Activated T-cell treated with anti-CD3 and anti-CD28 coated beads, Interleukin-2, amount 50 U/mL, for 72 hours (primary cell): ENCODE measurements around the gene MPP3. TPM values are rescaled to one million over a fixed set of nuclear protein-coding genes. Genes with fewer than 3 reads are reported as not detected.
"Not testable (repeated sequence)": the region's sequence is repeated elsewhere in the genome, so short reads cannot be mapped to it uniquely, and the experiment has no call there.

Experiments used
- ATAC-seq, 2 donors: fragments of 150-1000 bp; cut with Tn5 transposase; replicated peaks in 1 of 2; 2 replicates each; pipeline ENCODE4 v1.10.0; 2021; ENCODE audit warnings: moderate library complexity in 2 of 2, mild to moderate bottlenecking in 1 of 2
- DNase-seq, 2 donors: peaks; one replicate each; pipeline ENCODE4 v3.0.0; 2021 to 2022; ENCODE audit warnings: mixed read lengths in 1 of 2
- H3K27ac Mint-ChIP-seq: one replicate; pipeline ENCODE4 v1.8.0; 2022; ENCODE audit warnings: mild to moderate bottlenecking, moderate library complexity, mixed read lengths
- H3K27me3 Mint-ChIP-seq: one replicate; pipeline ENCODE4 v1.8.0; 2022; ENCODE audit warnings: low read depth, mixed read lengths
- H3K36me3 Mint-ChIP-seq, 2 donors: one replicate each; pipeline ENCODE4 v1.8.0; 2022; ENCODE audit warnings: mixed read lengths in 2 of 2, mild to moderate bottlenecking in 1 of 2; ENCODE audit not compliant: insufficient read depth in 2 of 2
- H3K4me1 Mint-ChIP-seq: one replicate; pipeline ENCODE4 v1.8.0; 2022; ENCODE audit warnings: low read depth, mixed read lengths
- H3K4me3 Mint-ChIP-seq, 2 donors: one replicate each; pipeline ENCODE4 v1.8.0; 2022; ENCODE audit warnings: mild to moderate bottlenecking in 2 of 2, mixed read lengths in 2 of 2, moderate library complexity in 2 of 2
- H3K9me3 Mint-ChIP-seq, 2 donors: one replicate each; pipeline ENCODE4 v1.8.0; 2022; ENCODE audit warnings: mixed read lengths in 2 of 2
- total RNA-seq, 2 donors: library from RNA; stranded (reverse); gene quantifications; one replicate each; pipeline ENCODE4 v1.2.3, GENCODE V29; 2022

The MPP3 gene
- total RNA-seq, 2 donors from 2014 or later: not detected

DNA sequence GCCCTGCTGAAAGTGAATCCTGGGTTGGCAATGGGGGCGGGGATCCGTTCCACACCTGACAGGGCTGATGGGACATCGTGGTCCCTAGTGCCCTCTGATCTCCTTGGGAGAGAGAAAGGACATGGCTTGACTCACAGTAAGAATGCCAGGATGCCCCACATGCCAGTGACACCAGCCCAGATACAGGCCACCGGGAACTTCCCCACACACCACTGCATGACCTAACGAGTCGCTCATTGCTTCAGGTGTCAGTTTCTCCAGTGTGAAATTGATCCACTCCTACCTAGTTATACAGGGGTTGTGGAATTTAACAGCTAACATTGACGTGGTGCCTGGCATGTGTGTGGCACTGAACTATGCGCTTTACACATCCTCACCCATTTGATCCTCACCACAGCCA lies 21.6 kb upstream of the MPP3 start:
- Mint-ChIP-seq H3K27me3 (peaks cover 26% of the 10 kb centered on the region), H3K27ac (no peak overlapping the region), H3K4me3 (no peak overlapping the region), H3K4me1 (no peaks in the 10 kb centered on the region), H3K9me3 (no peaks in the 10 kb centered on the region), H3K36me3 (no peaks in the 10 kb centered on the region)
- ATAC-seq (no peak), DNase-seq (no peak)

DNA sequence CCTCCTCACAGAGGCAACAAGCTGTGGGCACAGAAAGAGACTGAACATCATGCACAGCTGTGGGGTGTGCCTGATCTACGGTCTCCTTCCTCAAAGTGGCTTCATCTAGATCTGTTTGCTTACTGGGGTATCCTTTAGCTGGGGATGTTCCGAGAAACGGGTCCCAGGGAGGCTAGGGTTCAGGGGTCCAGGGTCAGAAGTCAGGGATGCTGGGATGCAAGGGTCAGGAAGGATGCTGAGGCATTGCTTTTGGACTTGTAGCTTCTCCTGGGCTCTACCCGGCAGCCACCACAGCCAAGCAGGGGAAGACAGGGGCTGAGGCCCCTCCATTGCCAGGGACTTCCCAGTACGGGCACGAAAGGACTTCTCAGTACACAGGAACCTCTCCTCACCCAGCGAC lies 20.6 kb upstream of the MPP3 start:
- H3K27ac Mint-ChIP-seq: no peak overlapping the region
- H3K4me3 Mint-ChIP-seq: no peak overlapping the region

DNA sequence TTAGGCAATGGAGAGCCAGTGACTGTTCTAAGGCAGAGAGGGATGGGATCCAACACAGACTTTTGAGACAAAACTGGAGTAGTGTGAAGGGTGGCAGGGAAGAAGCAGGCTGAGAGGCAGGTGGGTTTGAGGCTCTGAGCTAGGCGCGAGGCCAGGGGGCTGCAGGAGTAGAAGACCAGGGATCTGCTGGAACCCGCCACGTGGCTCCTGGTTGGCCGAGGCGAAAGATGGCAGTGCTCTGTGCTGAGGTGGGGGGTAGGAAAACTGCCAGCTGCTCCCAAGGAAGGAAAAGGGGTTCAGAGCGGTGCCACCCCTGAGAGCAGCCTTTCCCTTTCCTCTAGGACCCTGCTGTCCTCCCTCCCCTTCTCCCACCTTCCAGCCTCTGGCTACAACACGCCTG lies 19.6 kb upstream of the MPP3 start:
- ATAC-seq (no peak), DNase-seq (no peak)
- Mint-ChIP-seq H3K4me3 (no peak overlapping the region), H3K4me1 (no peaks in the 10 kb centered on the region), H3K27me3 (peaks cover 26% of the 10 kb centered on the region), H3K36me3 (no peaks in the 10 kb centered on the region), H3K27ac (no peak overlapping the region), H3K9me3 (no peaks in the 10 kb centered on the region)

More for the DNA sequence above, 20.6 kb upstream of the MPP3 start:
- Mint-ChIP-seq H3K27me3 (peaks cover 30% of the 10 kb centered on the region), H3K9me3 (no peaks in the 10 kb centered on the region), H3K36me3 (no peaks in the 10 kb centered on the region), H3K4me1 (no peaks in the 10 kb centered on the region)
- no peak for ATAC-seq
- no peak for DNase-seq

DNA sequence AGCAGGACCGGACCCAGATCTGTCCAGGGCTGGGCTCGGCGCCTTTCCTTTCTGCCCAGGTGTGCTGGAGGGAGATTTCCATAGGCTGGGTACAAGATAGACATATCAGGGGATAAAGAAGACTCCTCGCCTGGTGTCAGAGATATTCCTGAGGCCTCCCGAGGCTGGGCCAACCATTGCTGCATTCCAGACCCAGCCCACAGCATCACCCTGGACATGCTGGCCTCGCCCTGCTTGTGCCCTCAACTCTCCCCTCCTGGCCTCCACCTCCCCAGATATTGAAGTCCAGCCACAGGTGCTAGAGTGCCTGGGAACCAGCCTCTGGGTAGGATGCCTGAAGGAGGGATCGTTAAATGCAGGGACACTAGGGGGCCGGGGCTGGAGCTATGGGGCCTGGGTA lies 16.2 kb upstream of the MPP3 start:
- H3K27ac Mint-ChIP-seq: no peak overlapping the region
- H3K27me3 Mint-ChIP-seq: peaks cover 19% of the 10 kb centered on the region
- ATAC-seq (no peak), DNase-seq (no peak)
- no peaks in the 10 kb centered on the region for H3K4me1 Mint-ChIP-seq
- H3K9me3 Mint-ChIP-seq: no peaks in the 10 kb centered on the region
- no peaks in the 10 kb centered on the region for H3K36me3 Mint-ChIP-seq
- no peak overlapping the region for H3K4me3 Mint-ChIP-seq

DNA sequence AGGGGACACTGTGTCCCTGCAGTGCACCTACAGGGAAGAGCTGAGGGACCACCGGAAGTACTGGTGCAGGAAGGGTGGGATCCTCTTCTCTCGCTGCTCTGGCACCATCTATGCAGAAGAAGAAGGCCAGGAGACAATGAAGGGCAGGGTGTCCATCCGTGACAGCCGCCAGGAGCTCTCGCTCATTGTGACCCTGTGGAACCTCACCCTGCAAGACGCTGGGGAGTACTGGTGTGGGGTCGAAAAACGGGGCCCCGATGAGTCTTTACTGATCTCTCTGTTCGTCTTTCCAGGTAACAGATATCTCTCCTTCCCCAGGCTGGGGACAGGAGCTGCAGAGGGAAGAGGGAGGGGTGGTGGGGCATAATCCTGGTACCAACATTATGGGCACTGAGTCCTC lies 15.7 kb upstream of the MPP3 start:
- no peak for DNase-seq
- H3K27me3 Mint-ChIP-seq: peaks cover 19% of the 10 kb centered on the region
- no peaks in the 10 kb centered on the region for H3K4me1 Mint-ChIP-seq

DNA sequence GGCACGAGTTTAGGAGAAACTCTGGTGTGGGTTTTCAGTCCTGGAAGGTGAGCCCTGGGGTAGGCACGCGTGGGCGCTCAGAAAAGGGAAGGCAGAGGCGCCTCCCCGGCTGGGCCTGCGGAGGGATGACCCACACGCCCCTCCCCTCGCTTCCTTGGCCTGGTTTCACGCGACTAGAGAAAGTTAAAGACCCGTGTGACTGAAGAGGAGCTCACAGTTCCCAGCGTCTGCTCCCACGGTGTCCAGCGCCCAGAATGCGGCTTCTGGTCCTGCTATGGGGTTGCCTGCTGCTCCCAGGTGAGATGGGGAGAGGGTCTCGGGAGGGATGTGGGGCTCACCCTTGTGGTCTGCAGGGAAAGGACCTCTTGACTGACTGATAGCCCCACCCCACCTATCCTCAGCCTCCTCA lies 14.0 kb upstream of the MPP3 start, which contains the start of gene CD300LG:
CD300LG (plus strand) TSS at position 214 of the 409 bp plus-strand sequence; CDS start at position 255, 41 bp downstream.
- peaks cover 13% of the 10 kb centered on the region for H3K27me3 Mint-ChIP-seq
- H3K27ac Mint-ChIP-seq: no peak within 1 kb of the TSS
- no peak for ATAC-seq
- no peaks in the 10 kb centered on the region for H3K9me3 Mint-ChIP-seq
- H3K4me1 Mint-ChIP-seq: no peaks in the 10 kb centered on the region
- no peak within 1 kb of the TSS for H3K4me3 Mint-ChIP-seq
- DNase-seq: no peak
- H3K36me3 Mint-ChIP-seq: no peaks in the 10 kb centered on the region

More for the DNA sequence above, 15.7 kb upstream of the MPP3 start:
- Mint-ChIP-seq H3K27ac (no peak overlapping the region), H3K4me3 (no peak overlapping the region), H3K9me3 (no peaks in the 10 kb centered on the region), H3K36me3 (no peaks in the 10 kb centered on the region)
- no peak for ATAC-seq

DNA sequence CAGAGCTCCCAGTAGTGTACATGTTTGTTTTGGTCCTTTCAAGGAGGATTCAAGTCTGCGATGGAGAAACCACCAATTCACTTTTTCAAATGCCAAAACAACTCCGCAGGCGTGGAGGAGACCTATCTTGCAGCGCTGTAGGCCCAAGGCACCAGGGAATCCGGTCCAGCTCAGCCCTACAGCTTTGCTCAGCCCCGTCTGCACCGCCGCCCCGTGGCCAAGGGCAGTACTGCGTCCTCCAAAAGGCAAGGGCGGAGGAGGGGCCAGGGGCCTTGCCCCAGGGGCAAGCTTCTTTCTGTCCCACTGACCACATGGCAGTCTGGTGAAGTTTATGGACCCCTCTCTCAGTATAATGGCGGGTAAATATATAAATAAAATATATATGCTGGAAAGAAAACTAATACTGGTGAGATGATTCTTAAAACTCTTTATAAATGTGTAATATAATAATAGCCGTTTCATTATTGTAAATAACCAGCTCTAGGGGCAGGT lies 13.3 kb upstream of the MPP3 start:
- Mint-ChIP-seq H3K36me3 (no peaks in the 10 kb centered on the region), H3K4me1 (no peaks in the 10 kb centered on the region), H3K27me3 (peaks cover 8% of the 10 kb centered on the region), H3K9me3 (no peaks in the 10 kb centered on the region), H3K4me3 (no peak overlapping the region), H3K27ac (no peak overlapping the region)
- ATAC-seq: peak; percentile 88 to 93
- DNase-seq: peak; percentile 83 to 87

DNA sequence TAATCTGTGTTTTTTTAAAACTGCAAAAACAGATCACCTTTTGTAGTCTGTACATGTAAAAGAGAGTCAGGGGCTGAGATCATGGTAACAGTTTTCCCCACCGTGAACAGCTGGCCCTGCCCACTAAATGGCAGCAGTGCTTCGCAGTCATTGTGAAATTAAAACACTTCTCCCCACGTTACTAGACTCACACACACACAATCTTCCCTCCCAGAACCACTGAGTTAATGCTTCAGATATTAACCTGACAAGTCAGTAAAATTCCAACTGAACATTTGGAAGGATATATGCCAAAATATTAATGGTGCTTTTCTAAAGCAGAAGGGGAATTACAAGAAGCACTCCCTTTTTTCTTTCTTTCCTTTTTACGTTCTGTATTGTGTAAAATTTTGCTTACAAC lies 12.8 kb upstream of the MPP3 start:
- H3K27ac Mint-ChIP-seq: no peak overlapping the region
- no peak for ATAC-seq
- H3K4me3 Mint-ChIP-seq: no peak overlapping the region

DNA sequence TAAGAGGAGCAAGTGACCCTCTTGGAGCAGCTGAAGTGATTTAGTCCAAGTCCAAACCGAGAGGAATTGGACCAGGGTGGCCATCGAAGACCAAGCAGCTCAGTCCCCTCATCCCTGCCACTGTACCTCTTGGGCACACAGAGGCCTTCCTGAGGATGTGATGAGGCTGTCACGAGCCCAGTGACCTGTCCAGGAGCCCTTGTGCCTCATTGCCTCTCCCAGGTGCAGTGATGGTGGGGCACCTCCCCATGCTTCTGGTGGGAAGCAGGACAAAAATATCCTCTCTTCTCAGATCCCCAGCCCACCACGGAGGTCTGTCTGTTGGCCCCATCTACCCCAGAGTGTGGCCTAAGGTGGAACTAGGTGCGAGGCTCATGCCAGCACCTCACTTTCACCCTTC lies 11.3 kb upstream of the MPP3 start:
- Mint-ChIP-seq H3K4me3 (no peak overlapping the region), H3K9me3 (no peaks in the 10 kb centered on the region), H3K27me3 (peaks cover 14% of the 10 kb centered on the region), H3K27ac (no peak overlapping the region), H3K4me1 (no peaks in the 10 kb centered on the region), H3K36me3 (no peaks in the 10 kb centered on the region)
- DNase-seq: no peak
- no peak for ATAC-seq

More for the DNA sequence above, 12.8 kb upstream of the MPP3 start:
- H3K9me3 Mint-ChIP-seq: no peaks in the 10 kb centered on the region
- DNase-seq: no peak
- H3K27me3 Mint-ChIP-seq: peaks cover 8% of the 10 kb centered on the region
- H3K4me1 Mint-ChIP-seq: no peaks in the 10 kb centered on the region
- H3K36me3 Mint-ChIP-seq: no peaks in the 10 kb centered on the region

DNA sequence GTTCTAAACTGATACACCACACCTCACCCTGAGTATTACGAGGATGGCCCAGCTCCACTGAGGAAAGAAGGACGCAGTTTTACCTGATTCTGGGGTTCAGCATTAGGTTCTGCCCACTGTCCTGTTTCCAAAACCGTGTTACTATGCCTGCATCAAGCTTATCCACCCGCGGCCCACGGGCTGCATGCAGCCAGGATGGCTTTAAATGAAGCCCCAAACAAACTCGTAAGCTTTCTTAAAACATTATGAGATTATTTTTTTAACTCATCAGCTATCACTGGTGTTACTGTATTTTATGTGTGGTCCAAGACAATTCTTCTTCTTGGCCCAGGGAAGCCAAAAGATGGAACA lies 10.0 kb upstream of the MPP3 start:
- Mint-ChIP-seq H3K36me3 (no peaks in the 10 kb centered on the region), H3K4me1 (no peaks in the 10 kb centered on the region), H3K27me3 (peaks cover 6% of the 10 kb centered on the region), H3K27ac (no peak overlapping the region), H3K9me3 (no peaks in the 10 kb centered on the region), H3K4me3 (no peak overlapping the region)
- ATAC-seq (no peak), DNase-seq (no peak)

DNA sequence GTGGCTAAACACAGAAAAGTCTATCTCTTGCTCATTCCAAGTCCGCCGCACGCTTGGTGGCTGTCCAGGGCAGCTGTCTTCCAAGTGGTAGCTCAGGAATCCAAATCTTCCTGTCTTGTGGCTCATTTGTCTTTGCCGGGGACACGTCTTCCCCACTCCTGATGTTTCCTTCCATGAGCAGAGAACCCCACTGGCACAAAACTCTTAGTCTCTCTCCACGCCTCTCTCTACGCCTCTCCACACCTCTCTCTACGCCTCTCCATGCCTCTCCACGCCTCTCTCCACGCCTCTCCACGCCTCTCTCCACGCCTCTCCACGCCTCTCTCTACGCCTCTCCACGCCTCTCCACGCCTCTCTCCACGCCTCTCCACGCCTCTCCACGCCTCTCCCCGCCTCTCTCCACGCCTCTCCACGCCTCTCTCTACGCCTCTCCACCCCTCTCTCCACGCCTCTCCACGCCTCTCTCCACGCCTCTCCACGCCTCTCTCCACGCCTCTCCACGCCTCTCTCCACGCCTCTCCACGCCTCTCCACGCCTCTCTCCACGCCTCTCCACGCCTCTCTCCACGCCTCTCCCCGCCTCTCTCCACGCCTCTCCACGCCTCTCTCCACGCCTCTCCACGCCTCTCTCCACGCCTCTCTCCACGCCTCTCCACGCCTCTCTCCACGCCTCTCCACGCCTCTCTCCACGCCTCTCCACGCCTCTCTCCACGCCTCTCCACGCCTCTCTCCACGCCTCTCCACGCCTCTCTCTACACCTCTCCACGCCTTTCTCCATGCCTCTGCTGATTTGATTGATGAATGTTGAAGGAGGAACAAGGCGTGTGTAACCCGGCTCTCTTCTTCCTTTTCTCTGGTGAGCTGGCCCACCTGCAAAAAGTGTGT lies 9.4 kb upstream of the MPP3 start:
- not testable (repeated sequence) for H3K4me1 Mint-ChIP-seq, H3K9me3 Mint-ChIP-seq, H3K36me3 Mint-ChIP-seq, ATAC-seq, H3K4me3 Mint-ChIP-seq, H3K27ac Mint-ChIP-seq, DNase-seq
- peaks cover 11% of the 10 kb centered on the region for H3K27me3 Mint-ChIP-seq

DNA sequence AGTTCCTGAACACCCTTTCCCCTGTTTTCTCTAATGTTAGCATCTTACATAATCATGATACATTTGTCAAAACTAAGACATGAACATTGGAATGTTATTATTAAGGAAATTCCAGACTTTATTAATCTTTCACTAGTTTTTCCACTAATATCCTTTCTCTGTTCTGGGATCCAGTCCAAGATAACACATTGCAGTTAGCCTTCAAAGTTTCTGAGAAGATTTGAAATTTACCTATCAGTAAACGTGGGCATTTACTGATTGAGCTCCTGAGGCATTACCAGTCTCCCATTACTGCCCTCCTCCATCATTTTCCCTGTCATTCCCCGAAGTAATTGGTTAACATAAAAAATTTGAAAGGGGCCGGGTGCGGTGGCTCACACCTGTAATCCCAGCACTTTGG lies 8.3 kb upstream of the MPP3 start:
- Mint-ChIP-seq H3K27me3 (peaks cover 11% of the 10 kb centered on the region), H3K4me3 (no peak overlapping the region), H3K9me3 (no peaks in the 10 kb centered on the region), H3K27ac (no peak overlapping the region), H3K4me1 (no peaks in the 10 kb centered on the region), H3K36me3 (no peaks in the 10 kb centered on the region)
- ATAC-seq: no peak
- no peak for DNase-seq

DNA sequence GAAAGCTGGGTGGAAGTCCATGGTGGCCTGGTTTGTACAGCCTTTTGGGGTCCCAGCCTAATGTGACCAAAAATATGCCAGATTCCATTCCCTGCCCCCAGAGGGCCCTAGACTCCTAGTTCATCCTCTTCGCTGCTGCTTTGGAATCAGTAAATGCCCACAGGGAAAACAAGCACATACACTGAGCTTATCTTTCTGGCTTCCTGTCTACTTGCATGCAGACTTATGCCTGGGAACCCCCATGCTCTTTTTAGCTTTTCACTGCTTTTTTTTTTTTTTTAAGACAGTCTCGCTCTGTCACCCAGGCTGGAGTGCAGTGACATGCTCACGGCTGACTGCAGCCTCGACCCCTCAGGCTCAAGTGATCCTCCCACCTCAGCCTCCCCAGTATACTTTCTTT lies 7.9 kb upstream of the MPP3 start:
- ATAC-seq: no peak
- Mint-ChIP-seq H3K36me3 (no peaks in the 10 kb centered on the region), H3K27me3 (peaks cover 11% of the 10 kb centered on the region), H3K4me1 (no peaks in the 10 kb centered on the region), H3K27ac (no peak overlapping the region), H3K4me3 (no peak overlapping the region), H3K9me3 (no peaks in the 10 kb centered on the region)
- no peak for DNase-seq

DNA sequence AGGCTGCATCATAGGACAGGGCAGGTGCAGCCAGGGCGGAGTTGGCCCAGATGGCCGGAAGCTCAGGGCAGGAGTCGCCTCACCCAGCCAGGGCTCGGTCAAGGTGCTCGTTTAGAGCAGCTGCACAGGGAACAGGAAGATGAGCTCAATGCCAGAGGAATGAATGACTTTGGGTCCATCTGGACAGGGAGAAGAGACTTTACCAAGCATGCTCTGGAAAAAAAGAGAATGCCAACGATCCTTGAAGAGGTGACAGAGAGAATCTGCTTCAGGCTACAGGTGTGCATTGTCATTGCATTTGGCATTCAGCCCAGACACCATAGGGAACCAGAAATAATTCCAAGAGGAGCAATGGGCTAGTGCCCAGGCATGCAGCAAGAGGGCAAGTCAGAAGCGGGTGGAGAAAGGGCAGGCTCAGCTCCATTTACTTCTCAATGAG lies 6.7 kb upstream of the MPP3 start:
- ATAC-seq (no peak), DNase-seq (no peak)
- Mint-ChIP-seq H3K4me3 (no peak overlapping the region), H3K9me3 (no peaks in the 10 kb centered on the region), H3K27me3 (peaks cover 11% of the 10 kb centered on the region), H3K27ac (no peak overlapping the region), H3K36me3 (no peaks in the 10 kb centered on the region), H3K4me1 (no peaks in the 10 kb centered on the region)
